K562 (cell line): ENCODE results near the gene MYB. TPM values are rescaled to one million over a fixed set of nuclear protein-coding genes. Genes with fewer than 3 reads are reported as not detected.

Experiments used
- BRD9 ChIP-seq: fragments of 450-650 bp; IDR thresholded peaks from 2 replicates; pipeline ENCODE4 v1.6.1; 2018; ENCODE audit warnings: low read depth; ENCODE audit not compliant: partially characterized antibody
- CTBP1 ChIP-seq: fragments of 450-650 bp; IDR thresholded peaks from 2 replicates; pipeline ENCODE4 v1.6.1; 2016; ENCODE audit warnings: borderline replicate concordance
- KDM2B ChIP-seq: fragments of 250-450 bp; sonication (Bioruptor Pico); IDR thresholded peaks from 2 replicates; pipeline ENCODE4 v1.8.0; 2021; ENCODE audit warnings: mild to moderate bottlenecking, moderate library complexity
- KLF6 ChIP-seq: fragments of 250-450 bp; sonication (Bioruptor Pico); IDR thresholded peaks from 2 replicates; pipeline ENCODE4 v1.4.0; 2020; ENCODE audit warnings: mild to moderate bottlenecking, moderate library complexity, borderline replicate concordance
- MAFF ChIP-seq: IDR thresholded peaks from 2 replicates; pipeline ENCODE4 v1.6.1; 2012; ENCODE audit warnings: low read length, improper control_type of control experiment
- NR2C2 ChIP-seq, 2 experiments: fragments of 200-800 bp in 1 of 2; sonication (Bioruptor generic) in 1 of 2; sonication (generic) in 1 of 2; formaldehyde crosslinking in 1 of 2; IDR thresholded peaks; 2 replicates each; pipeline versions ENCODE4 v1.6.1 to v1.8.0; 2016 to 2022; ENCODE audit warnings: mild to moderate bottlenecking in 1 of 2, missing compliant biosample characterization in 1 of 2, missing genetic modification characterization in 1 of 2, missing genetic modification reagents in 1 of 2
- TGIF2 ChIP-seq: sonication (generic); formaldehyde crosslinking; IDR thresholded peaks from 2 replicates; pipeline ENCODE4 v1.8.1; 2022; ENCODE audit warnings: mild to moderate bottlenecking, missing genetic modification reagents, moderate library complexity
- ZBTB7A ChIP-seq: IDR thresholded peaks from 2 replicates; pipeline ENCODE4 v1.6.1; 2011; ENCODE audit warnings: low read depth, mild to moderate bottlenecking, low read length, moderate library complexity, borderline replicate concordance; ENCODE audit not compliant: control insufficient read depth
- ZNF311 ChIP-seq: fragments of 250-450 bp; sonication (Bioruptor Pico); IDR thresholded peaks from 2 replicates; pipeline ENCODE4 v1.4.0; 2020; ENCODE audit warnings: mild to moderate bottlenecking, moderate library complexity
- ZNF778 ChIP-seq: fragments of 450-650 bp; formaldehyde crosslinking; IDR thresholded peaks from 2 replicates; pipeline ENCODE4 v1.4.0; 2020; ENCODE audit warnings: mild to moderate bottlenecking, moderate library complexity
- polyA plus RNA-seq, 8 experiments: library from polyadenylated mRNA; depleted of rRNA in 4 of 8; stranded (reverse) in 5 of 8; unstranded in 3 of 8; fragments of >200 nt; fragmentation: Nextera tagmentation in 2 of 8; fragmentation: Illumina TruSeq in 1 of 8; extraction: Ambion mirVana in 2 of 8; extraction: Trizol in 1 of 8; gene quantifications; 2 replicates each; pipeline versions ENCODE4 v1.2.1 to v1.2.3, GENCODE V29; 2011 to 2014; ENCODE audit warnings: inconsistent platforms in 1 of 8, missing spikeins in 1 of 8
- total RNA-seq, 7 experiments: library from RNA; depleted of rRNA in 6 of 7; stranded (reverse); fragments of >200 nt in 6 of 7; fragmentation: Illumina TruSeq in 2 of 7; extraction: Trizol in 2 of 7; gene quantifications; 2 replicates each; pipeline versions ENCODE4 v1.2.1 to v1.2.3, GENCODE V29; 2011 to 2021; ENCODE audit warnings: low replicate concordance in 1 of 7
- TF ChIP-seq, protein P1 (sequence below), 2 experiments: fragments of 450-650 bp in 1 of 2; sonication (generic) in 1 of 2; formaldehyde crosslinking in 1 of 2; IDR thresholded peaks in 1 of 2; conservative IDR thresholded peaks in 1 of 2; 2 replicates each; pipeline versions ENCODE4 v1.6.1 to v1.8.1; 2016 to 2023; ENCODE audit warnings: mild to moderate bottlenecking in 2 of 2, moderate library complexity in 2 of 2, inconsistent platforms in 1 of 2, missing genetic modification reagents in 1 of 2
- TF ChIP-seq, protein P2 (sequence below): fragments of 250-450 bp; sonication (Bioruptor Pico); IDR thresholded peaks from 2 replicates; pipeline ENCODE4 v1.8.0; 2022; ENCODE audit warnings: inconsistent platforms, mild to moderate bottlenecking, moderate library complexity, borderline replicate concordance
- TF ChIP-seq, protein P3 (sequence below), 2 experiments: fragments of 450-650 bp in 1 of 2; IDR thresholded peaks; 2 replicates each; pipeline ENCODE4 v1.6.1; 2011 to 2017; ENCODE audit warnings: low read depth in 2 of 2, antibody characterized with exemption in 1 of 2, borderline replicate concordance in 1 of 2, low read length in 1 of 2, mild to moderate bottlenecking in 1 of 2, mixed read lengths in 1 of 2; ENCODE audit not compliant: control insufficient read depth in 1 of 2
- TF ChIP-seq, protein P4 (sequence below): sonication (generic); IDR thresholded peaks from 2 replicates; pipeline ENCODE4 v1.6.1; 2016
- TF ChIP-seq, protein P5 (sequence below): fragments of 450-650 bp; IDR thresholded peaks from 2 replicates; pipeline ENCODE4 v1.6.1; 2014; ENCODE audit warnings: low read depth, mild to moderate bottlenecking, moderate library complexity, borderline replicate concordance
- TF ChIP-seq, protein P6 (sequence below): fragments of 450-650 bp; formaldehyde crosslinking; IDR thresholded peaks from 2 replicates; pipeline ENCODE4 v1.4.0; 2020; ENCODE audit warnings: mild to moderate bottlenecking, moderate library complexity

MYB gene
- total and polyA plus RNA-seq, 9 of the 15 experiments (the other 6 are each of a cell fraction or from before 2014, with no cell fraction given): 35.8 to 218 (median 140) TPM

DNA sequence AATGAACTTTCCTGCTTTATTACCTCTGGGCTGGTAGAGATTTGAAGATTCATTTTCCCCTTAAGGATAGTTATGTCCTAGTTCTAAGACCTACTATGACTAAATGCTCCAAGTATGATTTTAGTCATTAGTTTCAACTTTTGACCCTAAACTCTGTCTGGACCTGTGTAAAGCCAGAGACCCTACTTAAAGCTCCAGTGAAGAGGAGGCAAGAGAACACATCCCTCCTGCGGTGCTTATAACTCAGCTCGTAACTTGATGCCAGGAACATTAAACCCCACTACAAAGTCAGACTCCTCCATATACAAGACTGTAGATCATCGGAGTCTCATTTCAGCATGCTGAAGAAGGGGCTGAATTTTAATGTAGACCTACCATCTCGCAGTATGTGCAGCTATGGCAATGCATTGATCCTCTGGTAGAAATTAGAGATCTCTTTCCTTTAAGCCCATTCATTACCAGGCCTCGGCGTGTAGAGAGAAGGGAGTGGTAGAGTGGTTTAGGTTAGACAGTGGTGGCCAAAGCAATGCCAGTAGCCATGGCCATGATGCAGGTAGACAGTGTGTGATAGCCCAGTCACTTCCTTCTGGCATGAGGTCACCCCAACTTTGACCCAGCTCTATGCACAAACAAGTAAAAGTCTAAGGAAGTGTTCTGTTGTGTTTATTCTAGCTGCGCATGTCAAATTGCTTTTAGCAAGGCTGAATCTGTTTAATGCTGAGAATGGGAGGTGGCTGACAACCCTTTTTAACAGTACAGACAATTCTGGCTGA is 34.8 kb upstream of the MYB start (continued):
- TF ChIP-seq, protein P1, sequence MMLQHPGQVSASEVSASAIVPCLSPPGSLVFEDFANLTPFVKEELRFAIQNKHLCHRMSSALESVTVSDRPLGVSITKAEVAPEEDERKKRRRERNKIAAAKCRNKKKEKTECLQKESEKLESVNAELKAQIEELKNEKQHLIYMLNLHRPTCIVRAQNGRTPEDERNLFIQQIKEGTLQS (IDR thresholded peaks at IDR 0.05): peak; percentile 33; the same call in 1 of the 2 replicates
- TF ChIP-seq, protein P1 (CRISPR knock-in tag; conservative IDR thresholded peaks at IDR 0.05): no peak
- TF ChIP-seq KLF6 (CRISPR knock-in tag): no peak
- no peak for TF ChIP-seq ZBTB7A
- no peak for TF ChIP-seq MAFF
- no peak for TF ChIP-seq CTBP1
- TF ChIP-seq ZNF778 (CRISPR knock-in tag): no peak
- TF ChIP-seq, protein P2, sequence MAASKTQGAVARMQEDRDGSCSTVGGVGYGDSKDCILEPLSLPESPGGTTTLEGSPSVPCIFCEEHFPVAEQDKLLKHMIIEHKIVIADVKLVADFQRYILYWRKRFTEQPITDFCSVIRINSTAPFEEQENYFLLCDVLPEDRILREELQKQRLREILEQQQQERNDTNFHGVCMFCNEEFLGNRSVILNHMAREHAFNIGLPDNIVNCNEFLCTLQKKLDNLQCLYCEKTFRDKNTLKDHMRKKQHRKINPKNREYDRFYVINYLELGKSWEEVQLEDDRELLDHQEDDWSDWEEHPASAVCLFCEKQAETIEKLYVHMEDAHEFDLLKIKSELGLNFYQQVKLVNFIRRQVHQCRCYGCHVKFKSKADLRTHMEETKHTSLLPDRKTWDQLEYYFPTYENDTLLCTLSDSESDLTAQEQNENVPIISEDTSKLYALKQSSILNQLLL (CRISPR knock-in tag): no peak
- TF ChIP-seq, protein P3, sequence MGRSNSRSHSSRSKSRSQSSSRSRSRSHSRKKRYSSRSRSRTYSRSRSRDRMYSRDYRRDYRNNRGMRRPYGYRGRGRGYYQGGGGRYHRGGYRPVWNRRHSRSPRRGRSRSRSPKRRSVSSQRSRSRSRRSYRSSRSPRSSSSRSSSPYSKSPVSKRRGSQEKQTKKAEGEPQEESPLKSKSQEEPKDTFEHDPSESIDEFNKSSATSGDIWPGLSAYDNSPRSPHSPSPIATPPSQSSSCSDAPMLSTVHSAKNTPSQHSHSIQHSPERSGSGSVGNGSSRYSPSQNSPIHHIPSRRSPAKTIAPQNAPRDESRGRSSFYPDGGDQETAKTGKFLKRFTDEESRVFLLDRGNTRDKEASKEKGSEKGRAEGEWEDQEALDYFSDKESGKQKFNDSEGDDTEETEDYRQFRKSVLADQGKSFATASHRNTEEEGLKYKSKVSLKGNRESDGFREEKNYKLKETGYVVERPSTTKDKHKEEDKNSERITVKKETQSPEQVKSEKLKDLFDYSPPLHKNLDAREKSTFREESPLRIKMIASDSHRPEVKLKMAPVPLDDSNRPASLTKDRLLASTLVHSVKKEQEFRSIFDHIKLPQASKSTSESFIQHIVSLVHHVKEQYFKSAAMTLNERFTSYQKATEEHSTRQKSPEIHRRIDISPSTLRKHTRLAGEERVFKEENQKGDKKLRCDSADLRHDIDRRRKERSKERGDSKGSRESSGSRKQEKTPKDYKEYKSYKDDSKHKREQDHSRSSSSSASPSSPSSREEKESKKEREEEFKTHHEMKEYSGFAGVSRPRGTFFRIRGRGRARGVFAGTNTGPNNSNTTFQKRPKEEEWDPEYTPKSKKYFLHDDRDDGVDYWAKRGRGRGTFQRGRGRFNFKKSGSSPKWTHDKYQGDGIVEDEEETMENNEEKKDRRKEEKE (IDR thresholded peaks at IDR 0.05; ENCODE audit: borderline replicate concordance in 1 of 2, control insufficient read depth in 1 of 2, low read depth in 2 of 2, low read length in 1 of 2): no peak
- TF ChIP-seq, protein P4, sequence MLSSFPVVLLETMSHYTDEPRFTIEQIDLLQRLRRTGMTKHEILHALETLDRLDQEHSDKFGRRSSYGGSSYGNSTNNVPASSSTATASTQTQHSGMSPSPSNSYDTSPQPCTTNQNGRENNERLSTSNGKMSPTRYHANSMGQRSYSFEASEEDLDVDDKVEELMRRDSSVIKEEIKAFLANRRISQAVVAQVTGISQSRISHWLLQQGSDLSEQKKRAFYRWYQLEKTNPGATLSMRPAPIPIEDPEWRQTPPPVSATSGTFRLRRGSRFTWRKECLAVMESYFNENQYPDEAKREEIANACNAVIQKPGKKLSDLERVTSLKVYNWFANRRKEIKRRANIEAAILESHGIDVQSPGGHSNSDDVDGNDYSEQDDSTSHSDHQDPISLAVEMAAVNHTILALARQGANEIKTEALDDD: peak; percentile 49
- TF ChIP-seq, protein P5, sequence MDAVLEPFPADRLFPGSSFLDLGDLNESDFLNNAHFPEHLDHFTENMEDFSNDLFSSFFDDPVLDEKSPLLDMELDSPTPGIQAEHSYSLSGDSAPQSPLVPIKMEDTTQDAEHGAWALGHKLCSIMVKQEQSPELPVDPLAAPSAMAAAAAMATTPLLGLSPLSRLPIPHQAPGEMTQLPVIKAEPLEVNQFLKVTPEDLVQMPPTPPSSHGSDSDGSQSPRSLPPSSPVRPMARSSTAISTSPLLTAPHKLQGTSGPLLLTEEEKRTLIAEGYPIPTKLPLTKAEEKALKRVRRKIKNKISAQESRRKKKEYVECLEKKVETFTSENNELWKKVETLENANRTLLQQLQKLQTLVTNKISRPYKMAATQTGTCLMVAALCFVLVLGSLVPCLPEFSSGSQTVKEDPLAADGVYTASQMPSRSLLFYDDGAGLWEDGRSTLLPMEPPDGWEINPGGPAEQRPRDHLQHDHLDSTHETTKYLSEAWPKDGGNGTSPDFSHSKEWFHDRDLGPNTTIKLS: no peak
- TF ChIP-seq NR2C2 (CRISPR knock-in tag; IDR thresholded peaks at IDR 0.05): no peak
- TF ChIP-seq NR2C2 (tag; IDR thresholded peaks at IDR 0.05): 0 out of 2 replicates have a peak, but pooled peaks have one; percentile 3
- TF ChIP-seq TGIF2: no peak
- no peak for TF ChIP-seq ZNF311 (CRISPR knock-in tag)
- TF ChIP-seq, protein P6, sequence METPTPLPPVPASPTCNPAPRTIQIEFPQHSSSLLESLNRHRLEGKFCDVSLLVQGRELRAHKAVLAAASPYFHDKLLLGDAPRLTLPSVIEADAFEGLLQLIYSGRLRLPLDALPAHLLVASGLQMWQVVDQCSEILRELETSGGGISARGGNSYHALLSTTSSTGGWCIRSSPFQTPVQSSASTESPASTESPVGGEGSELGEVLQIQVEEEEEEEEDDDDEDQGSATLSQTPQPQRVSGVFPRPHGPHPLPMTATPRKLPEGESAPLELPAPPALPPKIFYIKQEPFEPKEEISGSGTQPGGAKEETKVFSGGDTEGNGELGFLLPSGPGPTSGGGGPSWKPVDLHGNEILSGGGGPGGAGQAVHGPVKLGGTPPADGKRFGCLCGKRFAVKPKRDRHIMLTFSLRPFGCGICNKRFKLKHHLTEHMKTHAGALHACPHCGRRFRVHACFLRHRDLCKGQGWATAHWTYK: peak; percentile 72
- peak; percentile 21 for TF ChIP-seq BRD9
- TF ChIP-seq KDM2B (CRISPR knock-in tag): no peak
